GM19035 (cell line): Measurements from ENCODE around the gene PPFIA1.

ENCODE experiments used
- ATAC-seq: cut with Tn5 transposase; IDR thresholded peaks from one replicate; pipeline ENCODE4 v1.9.1; 2021; ENCODE audit not compliant: unreplicated experiment

The PPFIA1 gene

GRCh38 chr11:70411713-70412452 is 141.4 kb downstream of the PPFIA1 start:
- no peak for ATAC-seq

DNA sequence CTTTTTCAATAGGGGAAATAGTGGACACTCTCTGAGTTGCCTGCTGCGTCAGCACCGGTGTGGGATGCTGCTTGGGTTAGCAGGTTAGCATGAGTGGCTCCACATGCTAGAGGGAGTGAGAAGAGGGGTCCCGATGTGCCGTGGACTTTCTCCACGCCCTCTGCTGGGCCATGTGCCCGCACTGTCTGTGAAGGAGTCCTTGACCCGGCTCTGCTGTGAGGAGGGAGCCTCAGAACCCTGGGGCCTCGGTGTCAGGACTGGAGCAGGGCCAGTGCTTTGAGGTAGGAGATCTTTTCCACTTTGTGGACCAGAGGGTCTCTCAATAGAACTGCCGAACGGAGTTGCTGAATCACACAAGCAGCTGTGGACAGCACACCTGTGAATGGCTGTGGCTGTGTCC is 142.7 kb downstream of the PPFIA1 start:
- no peak for ATAC-seq

DNA sequence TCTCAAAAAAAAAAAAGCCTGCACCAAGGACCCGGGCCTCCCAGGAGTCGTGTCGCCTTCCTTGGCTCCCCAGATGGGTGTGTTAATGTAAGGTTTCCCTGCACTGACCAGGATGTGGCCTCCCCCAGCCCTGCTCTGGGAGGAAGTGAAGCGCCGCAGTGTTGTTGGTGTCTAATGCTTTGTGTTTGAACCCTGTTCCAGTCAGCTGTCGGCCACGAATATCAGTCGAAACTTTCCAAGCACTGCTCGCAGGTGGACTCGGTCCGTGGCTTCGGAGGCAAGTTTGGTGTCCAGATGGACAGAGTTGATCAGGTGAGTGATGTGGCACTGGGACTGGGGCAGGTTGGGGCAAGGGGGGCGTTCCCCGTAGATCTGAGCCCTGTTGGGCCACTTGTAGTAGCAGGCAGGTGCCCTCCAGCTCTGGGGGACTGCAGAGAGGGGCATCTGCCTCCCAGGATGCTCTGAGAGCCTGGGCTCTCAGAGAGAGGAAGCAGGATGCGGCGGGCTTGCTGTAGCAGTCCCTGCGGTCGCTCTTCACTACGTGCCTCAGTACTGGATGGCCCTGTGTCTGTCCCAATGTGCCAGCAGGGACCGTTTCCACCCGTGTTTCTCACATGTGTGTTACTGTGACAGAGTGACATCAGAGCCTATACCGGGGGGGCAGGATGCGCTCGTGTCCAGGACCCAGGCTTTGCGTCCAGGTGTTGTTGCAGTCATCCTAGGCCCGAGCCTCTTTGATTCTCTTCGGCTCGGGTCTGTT is 144.0 kb downstream of the PPFIA1 start:
- ATAC-seq, result no peak

- ATAC-seq, result no peak
Observed at GRCh38 chr11:70415191-70415590, 144.7 kb downstream of the PPFIA1 start.

DNA sequence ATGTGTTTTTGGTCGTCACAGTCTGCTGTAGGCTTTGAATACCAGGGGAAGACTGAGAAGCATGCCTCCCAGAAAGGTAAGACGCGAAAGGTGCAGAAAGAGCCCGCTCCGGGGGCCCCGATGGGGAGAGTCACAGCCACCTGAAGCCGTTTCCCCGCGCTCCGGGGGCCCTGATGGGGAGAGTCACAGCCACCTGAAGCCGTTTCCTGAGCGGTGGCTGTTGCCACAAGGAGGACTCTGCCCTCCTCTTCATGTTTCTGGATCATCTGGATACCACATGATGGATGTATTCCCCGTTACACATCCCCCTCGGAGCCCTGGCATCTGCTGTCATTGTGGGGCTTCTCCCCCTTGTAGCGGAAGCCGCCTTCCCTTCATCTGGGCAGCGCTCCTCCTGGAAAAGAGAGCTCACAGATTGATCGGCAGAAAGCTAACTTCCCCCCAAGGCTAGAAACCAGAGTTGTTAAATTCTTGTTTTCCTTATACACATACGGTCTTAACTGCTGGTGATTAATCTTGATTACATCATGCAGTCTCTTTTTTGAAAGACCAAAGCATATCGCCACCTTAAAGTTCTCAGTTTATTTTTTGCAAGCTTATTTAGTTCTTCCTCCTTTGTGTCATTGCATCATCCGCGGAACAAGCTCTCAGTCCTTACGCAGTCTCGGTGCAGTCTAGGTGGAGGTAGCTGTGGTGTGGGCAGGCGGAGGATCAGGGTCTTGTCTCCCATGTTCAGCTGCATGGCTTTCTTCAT is 145.3 kb downstream of the PPFIA1 start:
- ATAC-seq, result no peak

GRCh38 chr11:70416881-70417280 is 146.4 kb downstream of the PPFIA1 start:
- ATAC-seq, result no peak

DNA sequence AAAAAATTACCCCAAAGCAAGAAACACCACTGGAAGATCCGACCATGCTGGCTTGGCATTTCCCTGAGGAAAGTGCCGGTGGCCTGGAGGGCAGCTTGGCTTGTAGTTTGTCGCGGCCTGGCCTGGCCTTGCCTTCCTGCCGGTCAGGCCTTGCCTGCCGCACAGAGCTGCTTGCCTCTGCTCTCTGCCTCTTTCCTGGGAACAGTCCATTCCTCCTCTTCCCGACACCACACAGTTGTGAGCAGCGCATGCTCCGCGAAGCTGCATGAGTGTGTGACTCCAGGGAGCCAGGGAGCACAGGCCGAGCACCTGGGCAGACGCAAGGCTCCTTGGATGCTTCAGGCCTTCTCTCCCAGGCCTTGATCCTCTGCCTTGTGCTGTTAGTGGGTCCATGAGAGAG is 147.6 kb downstream of the PPFIA1 start:
- no peak for ATAC-seq

DNA sequence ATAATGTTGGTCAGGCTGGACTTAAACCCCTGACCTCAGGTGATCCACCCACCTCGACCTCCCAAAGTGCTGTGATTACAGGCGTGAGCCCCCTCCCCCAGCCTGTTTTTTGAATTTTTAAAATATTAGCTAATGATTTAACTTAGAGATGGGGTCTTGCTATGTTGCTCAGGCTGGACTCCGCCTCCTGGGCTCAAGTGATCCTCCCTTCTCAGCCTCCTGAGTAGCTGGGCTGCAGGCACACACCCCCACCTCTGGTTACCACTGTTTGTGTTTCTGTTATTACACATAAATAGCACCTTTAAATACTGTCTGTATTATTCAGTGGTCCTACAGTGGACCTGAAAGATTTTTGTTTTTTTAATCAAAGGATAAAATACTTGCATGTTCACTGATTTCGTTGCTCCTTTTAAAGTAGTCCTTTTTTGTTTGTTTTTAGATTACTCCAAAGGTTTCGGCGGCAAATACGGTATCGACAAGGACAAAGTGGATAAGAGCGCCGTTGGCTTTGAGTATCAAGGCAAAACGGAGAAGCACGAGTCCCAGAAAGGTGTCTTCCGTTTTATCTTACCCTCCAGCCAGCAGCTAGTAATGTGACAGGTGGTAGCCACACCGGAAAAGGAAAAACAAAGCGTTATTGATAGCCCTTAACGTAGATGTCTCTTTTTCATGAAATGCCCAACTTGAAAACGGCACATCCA is 149.0 kb downstream of the PPFIA1 start:
- no peak for ATAC-seq

- ATAC-seq, result no peak
Observed at GRCh38 chr11:70420008-70420464, 149.5 kb downstream of the PPFIA1 start.

GRCh38 chr11:70420496-70420895 is 150.0 kb downstream of the PPFIA1 start:
- no peak for ATAC-seq

GRCh38 chr11:70421123-70421522 is 150.6 kb downstream of the PPFIA1 start:
- ATAC-seq, result no peak

DNA sequence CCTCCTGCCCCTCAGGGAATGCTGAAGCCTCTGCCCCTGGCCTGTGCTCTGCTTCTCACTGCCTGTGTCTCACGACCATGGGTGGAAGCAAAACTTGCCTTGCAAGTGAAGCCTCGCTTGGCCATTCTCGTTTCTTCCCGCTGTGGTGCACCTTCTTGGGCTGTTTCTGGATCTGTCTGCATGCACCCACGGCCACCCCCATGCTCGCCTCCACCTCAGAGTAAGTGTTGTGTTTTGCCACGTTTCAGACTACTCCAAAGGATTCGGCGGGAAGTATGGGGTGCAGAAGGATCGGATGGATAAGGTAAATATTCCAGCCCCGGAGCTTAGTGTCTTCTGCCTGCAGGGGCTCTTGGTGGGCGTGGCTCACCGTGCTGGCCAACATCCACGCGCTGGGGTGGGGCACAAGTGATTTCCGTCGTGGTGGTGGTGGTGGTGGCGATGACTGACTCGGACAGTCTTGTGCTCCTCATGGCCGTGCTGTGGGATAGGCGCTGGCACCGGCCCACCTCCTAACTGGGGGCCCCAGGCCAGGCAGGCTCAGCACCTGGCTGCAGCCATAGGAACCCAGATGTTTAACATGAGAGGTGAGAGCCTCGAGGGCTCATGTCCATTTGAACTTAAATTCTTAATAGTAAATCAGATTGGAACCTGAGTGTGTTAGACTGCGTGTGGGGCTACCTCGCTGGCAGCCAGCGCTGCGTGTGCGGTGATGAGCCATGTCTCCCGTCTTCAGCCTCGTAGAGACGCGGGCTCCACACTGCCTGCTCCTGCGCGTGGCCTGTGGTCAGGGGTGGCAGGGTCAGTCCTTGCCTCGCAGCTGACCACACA is 152.4 kb downstream of the PPFIA1 start:
- no peak for ATAC-seq

DNA sequence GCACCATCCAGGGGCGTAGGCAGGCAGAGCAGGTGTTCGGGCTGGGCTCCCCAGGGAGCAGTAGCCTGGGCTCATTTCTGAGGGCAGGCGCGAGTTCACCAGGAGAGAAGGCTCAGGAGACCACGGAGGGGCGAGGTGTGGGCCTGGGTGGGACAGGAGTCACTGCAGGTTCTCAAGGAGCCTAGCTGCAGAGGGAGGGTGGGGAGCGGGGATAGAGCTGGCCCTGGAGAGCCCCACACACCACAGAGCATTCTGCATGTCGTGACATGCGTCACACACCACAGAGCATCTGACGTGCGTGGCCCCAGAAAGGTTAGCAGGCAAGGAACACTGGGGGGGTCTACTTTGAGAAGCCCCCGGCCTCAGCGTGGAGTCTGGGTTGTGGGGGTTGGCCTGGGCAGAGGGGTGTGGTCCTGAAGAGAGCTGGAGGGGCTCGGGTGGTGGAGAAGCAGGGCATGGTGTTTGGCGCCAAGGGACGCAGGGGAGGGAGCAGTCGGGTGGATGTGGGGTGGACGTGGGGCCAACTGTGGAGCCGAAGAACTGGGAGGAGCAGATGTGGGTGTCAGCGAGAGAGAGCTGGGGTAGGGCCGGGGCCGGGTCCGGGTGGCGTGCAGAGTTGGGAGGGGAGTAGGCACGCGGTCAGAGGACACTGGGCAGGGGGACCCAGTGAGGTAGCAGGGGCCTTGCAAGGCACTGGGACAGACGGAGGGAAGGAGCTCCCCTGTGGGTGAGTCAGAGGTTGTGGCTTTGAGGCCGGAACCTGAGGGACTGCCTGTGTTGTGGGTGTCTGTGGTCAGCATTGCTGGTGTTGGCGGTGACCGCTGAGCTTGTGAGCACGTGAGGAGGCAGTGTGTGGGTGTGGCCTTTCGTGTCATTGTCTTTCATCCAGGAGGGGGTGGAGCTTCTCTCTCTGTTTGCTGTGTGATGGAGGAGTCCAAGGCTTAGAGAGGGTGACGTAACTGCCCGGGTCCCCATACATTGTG is 153.3 kb downstream of the PPFIA1 start:
- ATAC-seq, result no peak

DNA sequence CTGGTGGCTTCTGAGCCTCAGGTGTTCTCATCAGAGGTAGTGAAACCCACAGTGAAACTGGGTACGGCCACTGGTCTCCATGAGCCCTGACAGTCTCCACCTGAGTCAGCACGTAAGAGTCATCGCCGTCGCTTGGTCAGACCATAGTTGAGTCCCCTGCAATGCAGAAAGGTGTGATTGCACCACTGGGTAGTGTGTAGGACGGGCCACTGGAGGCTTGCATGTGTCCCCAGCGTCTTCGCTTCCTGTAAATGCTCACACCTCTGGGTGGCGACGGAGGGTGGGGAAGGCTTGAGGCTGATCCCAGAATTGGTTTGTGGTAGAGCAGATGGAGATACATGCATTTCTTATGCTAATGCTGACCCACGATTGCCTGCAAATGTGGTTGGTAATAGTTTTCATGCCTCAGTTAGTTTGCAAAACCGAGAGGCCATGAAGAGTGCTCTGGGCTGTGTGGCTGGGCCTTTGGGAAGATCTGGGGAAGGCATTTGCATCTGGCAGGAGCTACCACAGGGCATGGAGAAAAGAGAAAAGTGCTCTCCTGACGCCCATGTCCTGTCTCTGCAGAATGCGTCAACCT is 154.4 kb downstream of the PPFIA1 start:
- no peak for ATAC-seq

DNA sequence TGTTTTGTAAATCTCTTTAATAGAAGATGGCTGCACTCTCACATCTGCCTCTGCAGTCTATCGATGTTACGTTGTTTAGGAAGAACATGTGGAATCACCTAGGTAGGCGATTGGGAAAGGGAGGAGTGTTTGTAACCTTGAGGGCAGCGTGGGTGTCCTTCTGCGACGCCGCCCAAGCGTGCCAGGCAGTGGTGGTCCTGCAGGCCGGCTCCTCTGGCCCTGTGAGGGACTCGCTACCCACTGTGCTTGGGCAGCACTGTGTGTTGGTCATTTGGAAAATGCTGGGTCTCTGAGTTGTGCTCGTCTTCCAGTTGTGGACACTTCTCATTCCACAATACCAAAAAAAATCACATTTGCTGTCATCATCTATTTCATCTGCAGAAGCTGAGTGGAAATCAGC is 156.9 kb downstream of the PPFIA1 start:
- no peak for ATAC-seq

DNA sequence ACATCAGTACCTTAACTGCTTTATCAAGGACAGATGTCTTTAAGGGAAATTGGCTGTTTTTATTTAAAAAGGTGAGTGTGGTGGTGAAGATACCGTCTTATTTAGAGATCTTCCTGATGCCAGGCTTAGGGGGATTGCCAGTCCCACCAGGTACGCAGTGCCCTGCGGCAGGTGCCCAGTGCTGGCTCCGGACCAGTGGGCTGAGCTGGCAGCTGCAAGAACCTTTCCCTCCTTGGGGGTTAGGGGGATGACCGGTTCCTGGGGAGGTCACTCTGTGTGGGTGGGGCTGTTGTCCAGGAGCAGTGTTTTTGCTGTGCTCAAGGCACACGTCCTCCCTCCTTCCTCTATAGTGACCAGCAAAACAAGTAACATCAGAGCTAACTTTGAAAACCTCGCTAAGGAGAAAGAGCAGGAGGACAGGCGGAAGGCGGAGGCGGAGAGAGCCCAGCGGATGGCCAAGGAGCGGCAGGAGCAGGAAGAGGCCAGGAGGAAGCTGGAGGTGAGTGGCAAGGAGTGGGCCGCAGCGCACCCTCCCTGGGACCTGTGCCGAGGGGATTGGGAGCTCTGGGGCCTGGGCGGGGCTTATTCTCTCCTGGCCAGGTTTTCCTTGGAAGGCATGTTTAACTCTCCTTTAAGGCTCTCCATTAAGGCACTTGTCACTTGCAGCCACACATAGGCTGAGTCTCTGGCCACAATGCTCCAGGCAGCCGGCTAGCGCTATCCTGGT is 158.4 kb downstream of the PPFIA1 start:
- no peak for ATAC-seq

DNA sequence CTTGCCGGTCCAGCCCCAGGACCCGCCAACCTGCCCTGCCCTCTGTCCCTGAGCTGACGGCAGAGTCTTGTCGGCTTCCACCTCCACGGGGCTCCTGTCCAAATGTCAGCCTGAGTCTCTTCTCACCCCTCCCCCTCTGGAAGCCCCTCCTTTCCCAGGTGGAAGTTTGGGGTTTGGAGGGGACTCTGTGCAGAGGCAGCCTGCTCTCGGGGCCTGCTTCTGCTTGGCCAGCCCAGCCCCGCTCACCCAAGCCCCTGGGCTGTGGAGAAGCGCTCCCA is 158.9 kb downstream of the PPFIA1 start:
- ATAC-seq, result no peak
